HG02571 (cell line): Measurements from ENCODE around the gene TNP2.

Experiments
- ATAC-seq: cut with Tn5 transposase; IDR thresholded peaks from one replicate; pipeline ENCODE4 v1.9.1; 2021; ENCODE audit warnings: mild to moderate bottlenecking, moderate library complexity; ENCODE audit not compliant: unreplicated experiment

The TNP2 gene

DNA sequence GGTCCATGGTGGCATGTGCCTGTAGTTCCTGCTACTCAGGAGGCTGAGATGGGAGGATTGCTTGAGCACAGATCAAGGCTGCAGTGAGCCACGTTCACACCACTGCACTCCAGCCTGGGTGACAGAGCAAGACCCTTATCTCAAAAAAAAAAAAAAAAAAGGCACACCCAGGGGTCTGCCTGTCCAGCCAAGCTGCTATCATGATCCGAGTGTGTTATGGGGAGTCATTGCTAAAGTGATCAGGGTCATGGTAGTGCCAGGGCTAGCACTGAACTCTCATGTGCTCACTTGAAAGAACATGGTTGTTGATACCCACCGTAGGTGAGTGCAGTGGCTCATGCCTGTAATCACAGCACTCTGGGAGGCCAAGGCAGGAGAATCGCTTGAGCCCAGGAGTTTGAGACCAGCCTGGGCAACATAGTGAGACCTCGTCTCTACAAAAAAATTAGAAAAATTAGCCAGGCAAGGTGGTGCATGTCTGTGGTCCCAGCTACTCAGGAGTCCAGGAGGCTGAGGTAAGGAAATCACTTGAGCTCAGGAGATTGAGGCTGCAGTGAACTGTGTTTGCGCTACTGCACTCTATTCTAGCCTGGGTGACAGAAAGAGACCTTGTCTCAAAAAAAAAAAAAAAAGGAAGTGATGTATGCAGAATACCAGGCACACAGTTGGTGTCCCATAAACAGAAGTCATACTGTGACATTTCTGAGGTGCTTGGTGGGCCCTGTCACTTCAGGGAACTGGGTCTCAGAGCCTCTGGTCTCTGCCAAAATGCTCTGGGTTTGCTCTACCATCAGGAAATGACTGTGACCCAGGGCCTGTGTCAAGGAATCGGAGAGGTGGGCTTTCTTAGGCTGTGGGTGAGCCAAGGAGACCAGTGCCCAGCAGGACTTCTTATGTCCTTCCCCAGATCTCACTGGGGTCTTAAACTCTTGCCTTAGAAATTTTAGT lies 9.8 kb upstream of the TNP2 start:
- no peak for ATAC-seq

DNA sequence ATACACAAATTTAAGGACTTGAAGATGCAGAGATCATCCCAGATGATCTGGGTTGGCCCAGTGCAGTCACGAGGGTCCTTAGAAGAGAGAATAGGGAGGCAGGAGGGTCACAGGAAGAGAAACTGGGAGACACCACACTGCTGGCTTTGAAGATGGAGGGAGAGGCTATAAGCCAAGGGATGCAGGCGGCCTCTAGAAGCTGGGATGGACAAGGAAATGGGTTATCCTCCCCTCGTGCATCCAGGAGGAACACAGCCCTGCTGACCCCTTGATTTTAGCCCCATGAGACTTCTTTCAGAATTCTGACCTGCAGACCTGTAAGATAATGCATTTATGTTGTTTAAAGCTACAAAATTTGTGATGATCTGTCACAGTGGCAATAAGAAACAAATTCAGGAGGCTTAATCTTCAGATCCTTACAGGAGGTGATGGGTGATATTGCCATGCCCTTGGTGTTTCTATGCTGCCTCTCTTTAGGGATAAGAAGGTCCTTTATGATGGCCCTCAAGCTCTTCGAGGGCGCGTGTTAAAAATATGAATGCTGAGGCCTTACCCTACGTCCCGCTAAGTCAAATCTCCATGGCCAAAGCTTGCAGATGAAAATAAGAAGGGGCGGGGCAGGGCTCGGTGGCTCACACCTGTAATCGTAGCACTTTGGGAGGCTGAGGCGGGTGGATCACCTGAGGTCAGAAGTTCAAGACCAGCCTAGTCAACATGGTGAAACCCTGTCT lies 8.6 kb upstream of the TNP2 start:
- ATAC-seq: no peak

DNA sequence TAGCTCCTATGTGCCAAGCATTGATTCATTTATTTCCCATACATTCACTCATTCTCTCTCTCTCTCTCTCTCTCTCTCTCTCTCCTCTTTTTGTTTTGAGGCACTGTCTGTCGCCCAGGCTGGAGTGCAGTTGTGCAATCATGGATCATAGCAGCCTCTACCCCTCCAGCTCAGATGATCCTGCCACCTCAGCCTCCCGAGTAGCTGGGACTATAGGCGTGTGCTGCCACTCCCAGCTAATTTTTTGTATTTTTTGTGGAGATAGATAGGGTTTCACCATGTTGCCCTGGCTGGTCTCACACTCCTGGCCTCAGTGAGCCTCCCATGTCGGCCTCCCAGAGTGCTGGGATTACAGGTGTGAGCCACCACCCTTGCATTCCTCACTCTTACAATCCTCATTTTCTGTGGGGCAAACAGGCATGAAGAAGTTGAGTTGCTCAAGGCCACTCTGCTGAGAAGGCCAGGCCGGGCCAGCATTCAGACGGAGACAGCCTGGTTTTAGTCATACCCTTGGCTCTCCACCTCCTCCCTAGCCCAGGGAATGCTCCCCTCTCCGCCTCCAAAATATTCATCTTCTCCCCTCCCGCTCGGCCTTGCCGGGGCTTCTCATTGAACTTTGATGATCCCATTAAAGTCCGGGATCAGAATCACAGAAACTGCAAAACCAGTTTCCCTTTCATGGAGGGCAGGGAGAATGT lies 7.9 kb upstream of the TNP2 start:
- no peak for ATAC-seq

DNA sequence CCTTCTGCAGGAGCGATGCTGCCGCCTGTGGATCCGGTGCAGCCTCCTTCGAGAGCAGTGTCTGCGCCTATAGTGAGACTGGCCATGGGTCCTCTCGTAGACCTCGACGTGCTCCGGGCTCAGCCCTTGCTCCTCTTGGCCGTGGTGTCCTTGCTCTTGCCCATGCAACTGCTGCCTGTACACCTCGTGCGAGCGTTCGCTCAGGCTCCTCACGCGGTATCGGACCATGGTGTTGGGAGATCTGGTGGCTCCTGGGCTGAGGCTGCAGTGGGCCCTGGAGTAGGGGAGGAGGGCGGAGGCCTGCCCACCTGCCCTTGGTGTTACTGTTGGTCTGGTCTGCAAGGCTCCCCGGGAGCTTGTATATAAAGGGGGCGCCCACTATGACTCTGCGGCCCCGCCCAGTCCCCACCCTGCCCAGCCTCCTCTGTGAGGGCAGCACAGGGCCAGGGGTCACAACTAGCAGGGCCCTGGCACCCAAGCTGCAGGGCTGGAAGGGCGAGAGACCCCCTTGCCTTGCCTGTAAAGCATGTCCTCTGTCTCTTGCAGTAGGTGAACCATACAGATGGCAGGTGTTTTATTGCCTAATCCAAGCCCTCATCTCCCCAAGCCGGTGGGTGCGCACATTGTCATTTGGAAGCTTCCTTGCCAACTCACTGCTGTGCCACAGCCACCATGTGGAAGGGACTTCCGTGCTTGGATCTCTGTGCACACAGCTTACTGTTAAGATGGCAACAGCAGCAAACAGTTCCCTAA lies 7.2 kb upstream of the TNP2 start, which contains the start of gene PRM2:
Gene PRM2 (minus strand): TSS at position 338 of the 753 bp plus-strand sequence. CDS start 110 bp downstream, at position 228.
- no peak for ATAC-seq

DNA sequence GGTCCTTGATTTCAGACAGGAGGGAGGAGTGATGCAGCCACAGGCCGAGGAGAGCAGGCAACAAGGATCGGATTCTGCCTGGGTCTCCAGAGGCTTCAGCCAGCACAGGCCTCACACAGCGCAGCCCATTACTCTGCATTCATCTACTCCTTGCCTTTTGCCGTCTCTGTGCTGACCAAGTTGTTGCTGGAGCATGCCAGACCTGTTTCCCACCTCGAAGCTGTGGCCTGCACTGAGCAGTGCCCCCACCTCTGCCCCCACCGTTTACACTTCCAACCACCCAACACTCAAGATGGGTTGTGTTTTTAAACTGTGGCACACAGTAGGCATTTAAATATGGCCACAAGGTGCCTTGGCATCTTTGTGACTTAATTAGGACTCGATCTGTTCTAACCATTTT lies 5.8 kb upstream of the TNP2 start:
- ATAC-seq: no peak

DNA sequence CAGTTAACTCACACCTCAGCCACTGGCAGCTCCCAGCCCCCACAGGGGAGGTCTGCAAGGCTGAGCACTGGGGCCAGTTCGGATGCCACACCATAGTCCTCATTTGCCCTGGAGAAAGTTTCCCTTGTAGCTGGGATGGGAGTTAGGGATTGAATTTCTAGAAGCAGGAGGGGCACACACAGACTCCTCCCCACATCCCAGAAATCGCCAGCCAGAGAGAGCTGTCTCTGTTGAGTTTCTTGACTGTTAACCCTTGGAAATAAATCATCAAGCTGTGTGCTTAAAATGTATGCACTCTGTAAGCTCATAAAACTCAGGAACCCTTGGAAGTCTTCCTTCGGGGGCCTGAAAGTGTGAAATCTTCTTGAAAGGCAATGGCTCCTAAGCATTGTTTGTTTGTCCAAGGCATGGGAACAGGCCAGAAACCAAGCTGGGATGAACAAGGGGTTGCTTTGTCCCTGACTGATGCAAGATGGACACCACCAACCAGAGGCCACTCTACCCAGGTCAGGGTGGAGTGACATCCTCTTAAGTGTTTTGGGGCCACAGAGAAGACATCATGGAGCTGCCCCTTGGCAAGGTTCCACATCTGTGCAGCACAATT lies 4.7 kb upstream of the TNP2 start:
- ATAC-seq: no peak

DNA sequence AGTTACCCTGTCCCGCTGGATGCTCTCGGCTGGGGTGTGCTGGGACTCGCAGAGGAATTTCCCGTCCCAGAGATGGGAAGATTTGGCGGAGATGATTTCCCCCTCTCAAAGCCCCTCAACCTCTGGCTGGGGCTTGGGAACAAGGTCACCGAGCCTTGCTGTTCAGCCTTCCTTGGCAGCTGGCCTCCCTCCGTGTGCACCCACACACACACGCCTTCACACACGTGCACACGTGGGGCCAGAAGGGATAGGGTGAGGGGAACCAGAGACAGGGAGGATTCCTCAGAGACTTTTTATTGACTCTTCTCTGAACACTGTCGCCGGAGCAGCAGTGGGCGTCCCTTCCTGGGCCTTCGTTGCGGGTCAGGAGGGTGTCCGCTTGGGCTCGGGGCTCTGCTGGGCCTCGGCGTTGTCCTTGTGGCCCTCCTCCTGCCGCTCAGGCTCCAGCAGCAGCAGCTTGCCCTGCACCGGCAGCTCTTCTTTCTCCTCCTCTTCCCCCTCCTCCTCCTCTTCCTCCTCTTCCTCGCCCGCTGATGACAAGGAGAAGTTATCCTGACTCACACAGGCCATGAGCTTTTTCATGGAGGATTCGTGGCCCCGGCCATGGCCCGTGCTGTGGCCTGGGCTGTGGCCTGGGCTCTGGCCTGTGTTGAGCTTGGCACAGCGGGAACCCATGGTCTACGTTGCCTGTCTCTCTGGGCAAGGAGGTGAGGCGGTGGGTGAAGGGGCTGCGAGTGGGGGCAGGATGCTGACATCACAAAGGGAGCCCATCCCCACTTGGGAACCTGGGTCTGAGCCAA lies 4.0 kb upstream of the TNP2 start, which contains the start of gene PRM3:
Gene PRM3 (minus strand): TSS at position 709 of the 800 bp plus-strand sequence. CDS start 34 bp downstream, at position 675.
- no peak for ATAC-seq

DNA sequence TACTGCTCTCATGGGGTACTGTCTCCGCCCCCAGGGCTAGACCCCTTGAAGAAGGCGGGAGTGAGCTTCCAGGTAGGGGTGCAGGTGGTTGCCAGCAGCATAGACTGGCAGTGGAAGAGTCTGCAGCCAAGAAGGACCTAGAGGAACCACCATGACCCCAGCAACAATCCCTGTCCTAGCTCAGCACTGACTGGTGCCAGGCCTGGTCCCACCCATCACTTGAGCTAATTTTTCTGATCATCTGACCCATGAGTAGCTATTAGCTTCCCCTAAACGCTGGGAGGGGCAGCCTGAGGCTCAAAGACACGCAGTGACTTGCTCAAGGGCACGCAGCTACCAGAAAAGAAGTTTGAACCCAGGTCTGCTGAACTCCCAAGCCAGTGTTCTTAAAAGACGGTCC lies 3.4 kb upstream of the TNP2 start:
- ATAC-seq: no peak

DNA sequence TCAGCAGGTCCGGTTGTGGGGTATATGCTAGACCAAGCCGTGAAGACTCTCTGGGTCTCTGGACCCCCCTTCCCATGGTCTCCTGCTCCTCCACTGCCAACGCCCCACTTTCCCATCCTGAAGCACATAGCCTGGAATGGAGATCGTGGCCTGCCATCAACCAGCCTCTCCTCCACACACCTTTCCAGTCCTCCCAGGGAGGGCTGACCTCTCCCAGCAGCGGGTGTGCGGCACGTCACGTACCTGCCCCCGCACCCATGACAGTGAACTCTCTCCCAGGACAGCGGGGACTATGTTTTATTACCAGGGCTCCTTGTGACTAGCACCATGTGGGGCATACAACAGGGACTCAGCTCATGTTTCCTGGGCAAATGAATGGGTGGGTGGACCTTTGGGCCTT lies 2.5 kb upstream of the TNP2 start:
- no peak for ATAC-seq

DNA sequence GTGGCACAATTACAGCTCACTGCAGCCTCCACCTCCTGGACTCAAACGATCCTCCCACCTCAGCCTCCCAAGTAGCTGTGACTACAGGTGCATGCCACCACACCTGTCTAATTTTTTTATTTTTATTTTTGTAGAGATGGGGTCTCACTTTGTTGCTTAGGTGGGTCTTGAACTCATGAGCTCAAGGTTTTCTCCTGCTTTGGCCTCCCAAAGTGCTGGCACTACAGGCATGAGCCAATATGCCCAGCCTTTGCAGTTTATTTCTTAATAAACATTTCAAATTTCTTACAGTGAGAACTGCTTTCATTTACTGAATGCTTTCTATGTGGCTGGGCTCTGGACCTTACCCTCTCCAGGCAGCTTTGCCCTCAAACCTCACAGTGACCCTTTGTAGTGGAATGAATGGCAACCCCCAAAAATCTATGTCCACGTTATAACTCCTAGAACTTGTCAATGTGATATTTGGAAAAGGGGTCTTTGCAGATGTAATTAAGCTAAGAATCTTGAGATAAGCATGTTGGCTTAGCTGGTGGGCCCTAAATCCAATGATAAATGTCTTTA lies 1.6 kb upstream of the TNP2 start:
- ATAC-seq: no peak

DNA sequence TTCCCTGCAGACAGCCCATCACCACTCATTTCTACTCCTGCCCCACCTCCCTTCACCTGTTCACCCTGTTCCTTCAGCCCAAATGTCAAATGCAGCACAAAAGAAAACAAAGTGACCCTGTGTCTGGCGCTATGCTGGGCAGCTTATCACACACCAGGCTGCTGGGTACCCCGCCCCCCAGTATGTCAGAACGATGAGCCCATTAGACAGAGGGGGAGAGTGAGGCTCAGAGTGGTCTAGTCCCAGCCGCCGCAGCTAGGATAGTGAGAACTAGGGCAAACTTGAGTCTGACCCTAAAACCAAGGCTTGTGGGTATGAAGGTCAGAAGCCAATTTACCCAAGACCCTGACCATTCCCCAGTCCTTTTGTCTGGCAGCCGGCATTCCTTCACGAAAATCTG lies 4.0 kb downstream of the TNP2 start:
- ATAC-seq: no peak

DNA sequence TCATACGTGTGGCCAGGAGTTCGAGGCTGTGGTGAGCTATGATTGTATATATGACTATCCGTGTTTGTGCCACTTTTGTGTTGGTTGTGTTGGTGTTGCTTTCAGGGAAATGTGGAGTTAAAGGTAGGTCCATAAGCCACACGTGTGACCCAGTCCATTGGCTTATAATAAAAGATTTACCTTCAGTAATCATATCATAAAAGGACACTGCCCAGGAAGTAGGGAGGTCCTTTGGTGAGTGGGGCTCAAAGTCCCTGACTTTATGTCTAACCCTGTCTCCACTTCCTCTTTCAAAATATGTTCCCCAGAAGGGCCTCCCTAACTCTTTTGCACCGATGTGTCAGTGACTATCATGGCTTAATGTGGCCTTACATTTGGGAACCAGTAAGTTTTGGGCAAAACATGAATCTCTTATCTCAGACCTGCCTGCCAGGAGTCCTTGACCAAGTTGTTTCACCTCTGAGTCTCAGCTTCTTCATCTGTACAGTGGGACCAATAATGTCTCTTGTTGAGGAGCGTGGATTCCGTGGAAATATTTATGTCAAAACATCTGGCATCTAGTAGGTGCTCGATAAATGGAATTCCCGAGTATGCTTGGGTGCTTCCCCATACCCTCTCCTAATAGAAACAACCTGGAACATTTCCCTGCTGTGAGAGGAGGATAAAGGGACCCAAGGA lies 4.8 kb downstream of the TNP2 start:
- no peak for ATAC-seq

DNA sequence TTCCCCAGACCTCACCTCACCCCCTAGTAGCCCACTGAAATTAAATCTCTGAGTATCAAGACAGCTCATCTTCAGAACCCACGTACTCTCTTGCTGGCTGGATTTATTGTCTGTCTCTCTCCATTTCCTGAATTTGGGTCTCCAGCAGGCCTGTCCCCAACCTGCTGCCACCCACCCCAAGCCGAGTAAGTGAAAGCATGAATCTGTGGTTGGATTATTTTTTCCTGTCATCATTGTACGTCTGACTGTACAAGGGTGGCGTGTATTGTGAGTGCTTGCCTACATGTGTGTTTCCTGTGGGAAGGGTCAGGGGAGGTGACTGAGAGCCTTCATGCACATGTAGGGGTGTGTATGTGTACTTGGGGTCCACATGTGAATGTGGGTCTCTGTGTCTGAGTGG lies 5.4 kb downstream of the TNP2 start:
- no peak for ATAC-seq

DNA sequence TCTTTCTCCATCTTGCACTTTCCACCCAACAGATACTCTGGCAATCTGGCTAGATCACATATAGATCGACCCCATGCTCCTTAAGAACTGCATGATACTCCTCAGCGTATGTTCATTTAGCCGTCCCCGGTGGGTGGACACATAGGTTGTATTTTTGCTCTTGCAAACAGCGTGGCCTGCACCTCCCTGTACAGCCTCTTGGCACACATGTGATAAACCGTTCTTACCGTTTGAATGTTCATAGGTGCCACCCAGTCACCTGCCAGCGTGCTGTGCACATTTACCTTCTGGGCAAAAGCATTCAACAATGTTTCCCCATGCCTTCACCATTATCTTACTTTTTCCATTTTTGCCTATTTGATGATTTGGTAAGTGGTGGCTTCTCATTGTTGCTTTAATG lies 6.2 kb downstream of the TNP2 start:
- ATAC-seq: no peak

DNA sequence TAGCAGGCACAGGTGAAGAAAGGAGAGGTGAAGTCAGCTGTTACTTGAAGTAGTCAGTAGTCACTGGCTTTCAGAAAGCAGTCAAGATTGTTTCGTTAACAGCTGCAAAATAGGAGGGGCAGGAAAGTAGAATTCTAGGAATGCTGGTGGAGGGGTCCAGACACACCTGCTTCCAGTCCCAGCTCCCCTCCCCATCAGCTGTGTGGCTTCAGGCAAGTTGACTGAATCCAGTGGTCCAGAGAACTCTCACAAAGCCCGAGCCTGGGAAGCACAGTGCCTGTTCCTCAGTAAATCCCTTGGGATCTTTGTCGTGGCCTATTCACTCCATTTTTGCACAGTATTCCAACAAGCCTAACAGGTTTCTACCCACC lies 8.5 kb downstream of the TNP2 start:
- no peak for ATAC-seq

DNA sequence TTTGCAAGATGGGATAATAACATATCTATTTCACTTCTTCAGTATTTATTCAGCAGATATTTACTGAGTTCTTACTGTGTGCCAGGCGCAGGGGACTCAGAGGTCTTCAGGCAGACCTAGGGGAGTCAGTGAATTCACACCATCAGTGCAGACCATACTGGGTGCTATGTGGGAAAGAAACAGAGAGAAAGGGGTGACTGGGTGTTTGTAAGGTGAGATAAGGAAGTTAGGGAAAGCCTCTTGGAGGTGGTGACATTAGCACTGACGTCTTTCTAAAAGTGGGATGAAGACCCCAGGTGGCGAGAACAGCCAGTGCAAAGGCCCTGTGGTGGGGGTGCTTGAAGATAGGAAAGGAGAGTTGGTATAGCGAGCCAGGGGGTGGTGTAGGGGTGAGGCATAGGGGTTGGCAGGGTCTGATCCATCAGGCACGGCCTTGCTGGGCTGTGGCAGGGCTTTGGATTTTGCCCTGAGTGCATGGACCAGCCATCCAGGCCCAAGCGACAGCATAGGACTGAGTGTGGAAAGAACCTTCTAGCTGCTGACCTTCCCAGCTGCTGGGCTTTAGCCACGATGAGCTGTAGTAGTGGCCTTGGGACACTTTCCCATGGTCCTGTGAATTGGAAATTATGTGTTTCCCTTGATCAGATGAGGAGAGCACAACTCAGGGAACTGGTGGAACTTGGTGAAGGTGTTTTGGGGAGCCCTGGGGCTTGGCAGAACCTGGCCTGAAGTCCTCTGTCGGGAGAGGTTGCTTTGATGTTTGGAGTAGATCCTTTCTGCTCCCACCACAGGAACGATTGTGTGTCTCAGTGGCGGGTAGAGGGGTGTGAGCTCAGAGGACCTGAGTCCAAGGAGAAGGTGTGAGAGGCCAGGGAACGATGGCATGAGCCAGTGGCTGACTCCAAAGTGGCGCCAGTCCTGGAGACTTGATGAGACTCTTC lies 9.2 kb downstream of the TNP2 start:
- no peak for ATAC-seq
